OCI-LY7 (cell line): ENCODE results near the gene AMOTL1.

Experiments
- CTCF ChIP-seq: fragments of 200-600 bp; sonication (generic); conservative IDR thresholded peaks from 2 replicates; pipeline ENCODE4 v1.5.1; 2014; ENCODE audit warnings: mild to moderate bottlenecking, antibody characterized with exemption, low read length, moderate library complexity, mixed read lengths
- EZH2phosphoT487 ChIP-seq: fragments of 200-600 bp; sonication (generic); IDR thresholded peaks from 2 replicates; pipeline ENCODE4 v1.6.1; 2018; ENCODE audit warnings: low read depth, borderline replicate concordance, mild to moderate bottlenecking, mixed run types, antibody characterized with exemption, low read length, moderate library complexity, mixed read lengths

GRCh38 chr11:94895971-94896370 is 127.8 kb downstream of the AMOTL1 start:
- no peak for TF ChIP-seq CTCF
- no peak for TF ChIP-seq EZH2phosphoT487
